Measurements from ENCODE around the gene HOXC4. TPM values are rescaled to one million over a fixed set of nuclear protein-coding genes. Genes with fewer than 3 reads are reported as not detected.

HOXC4 gene
- polyA plus RNA-seq, 1 donor from 2014 or later, result not detected

DNA sequence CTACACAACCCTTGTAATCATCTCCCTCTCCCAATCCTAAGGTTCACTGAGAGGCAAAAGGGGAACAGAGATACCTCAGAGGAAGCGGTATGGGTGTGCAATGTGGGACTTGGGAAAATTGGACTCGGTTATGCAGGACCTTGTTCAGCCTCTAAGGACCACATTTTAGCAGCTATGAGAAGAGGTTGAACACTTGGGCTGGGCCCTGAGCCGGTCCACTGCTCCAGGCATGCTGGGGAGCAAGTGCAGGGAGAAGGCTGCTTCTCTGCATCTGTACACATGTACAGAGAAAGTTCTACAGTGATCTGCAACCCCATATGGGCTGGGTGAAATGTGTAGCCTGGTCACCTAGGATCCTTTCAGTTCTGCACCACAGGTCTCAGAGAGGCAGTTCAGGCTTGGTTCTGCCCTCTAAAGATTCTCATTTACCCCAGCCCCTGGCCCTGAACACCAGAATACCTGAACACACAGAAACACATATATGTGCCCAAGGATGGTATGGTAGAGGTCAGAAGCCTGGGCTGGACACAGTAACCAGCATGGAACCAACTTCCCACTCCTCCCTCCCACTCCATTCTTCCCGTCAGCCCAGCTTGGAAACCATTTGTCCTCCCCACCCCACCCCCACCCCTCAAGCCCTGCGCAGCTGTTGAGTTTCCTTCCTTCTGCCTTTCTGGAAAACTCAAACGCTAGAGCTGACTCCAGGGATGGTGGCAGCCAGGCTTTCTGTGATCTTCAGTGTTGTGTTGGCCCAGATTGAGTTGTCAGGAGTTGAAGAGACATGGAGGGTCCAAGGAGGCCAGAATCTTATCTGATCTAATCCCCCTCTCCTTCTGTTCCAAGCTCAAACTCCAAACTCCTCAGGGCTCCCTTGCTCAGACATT lies 10.4 kb upstream of the HOXC4 start:
- H3K9ac ChIP-seq (ENCODE audit: low read length), result no peak overlapping the region

DNA sequence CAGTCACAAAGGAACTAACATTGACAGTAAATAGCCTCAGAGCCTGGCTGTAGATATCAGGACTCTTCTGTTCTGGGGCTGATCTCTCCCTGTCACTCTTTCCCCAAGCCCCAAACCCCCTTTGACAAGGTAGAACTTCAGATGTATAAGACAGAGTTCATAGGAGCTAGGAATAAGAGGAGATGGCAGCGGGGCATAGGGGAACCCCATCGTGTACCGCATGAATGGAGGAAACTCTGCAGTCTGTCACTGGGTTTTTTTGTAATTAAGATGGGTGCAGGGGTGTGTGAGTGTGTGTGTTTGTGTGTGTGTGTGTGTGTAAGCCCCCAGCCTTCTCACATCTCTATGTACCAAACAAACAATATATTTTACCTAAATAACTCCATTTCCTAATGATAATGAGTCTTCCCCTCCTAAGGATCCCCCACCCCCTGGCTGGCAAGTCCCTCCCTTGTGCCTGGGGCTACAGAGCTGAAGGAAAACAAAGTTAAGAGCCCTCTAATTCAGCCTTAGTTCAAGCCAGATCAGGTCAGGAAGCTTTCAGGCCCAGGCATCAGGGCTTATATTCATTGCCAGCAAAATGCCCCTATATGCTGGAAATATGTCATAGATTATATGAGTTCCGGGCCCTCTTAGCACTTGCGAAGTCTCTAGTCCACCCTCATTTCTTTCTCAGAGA lies 9.1 kb upstream of the HOXC4 start:
- Histone ChIP-seq H3K27me3 (ENCODE audit: insufficient read depth, low read depth, low read length) (peaks cover 99% of the 10 kb centered on the region), H3K79me2 (replicated peaks; ENCODE audit: insufficient read depth, low read length) (no peaks in the 10 kb centered on the region), H4K20me1 (ENCODE audit: insufficient read depth) (no peaks in the 10 kb centered on the region)

More for the DNA sequence above, 10.4 kb upstream of the HOXC4 start:
- no peaks in the 10 kb centered on the region for H3K79me2 ChIP-seq (replicated peaks; ENCODE audit: insufficient read depth, low read length)
- no peak overlapping the region for H3K4me2 ChIP-seq (ENCODE audit: low read length)
- H3K9me3 ChIP-seq (ENCODE audit: low read length), result no peaks in the 10 kb centered on the region
- no peak overlapping the region for H2AFZ ChIP-seq (ENCODE audit: low read depth, low read length)
- no peaks in the 10 kb centered on the region for H3K9me2 ChIP-seq (ENCODE audit: insufficient read depth, low read length)
- no peak overlapping the region for H3K4me3 ChIP-seq (ENCODE audit: low read length)
- H3K36me3 ChIP-seq (ENCODE audit: insufficient read depth, low read length), result no peaks in the 10 kb centered on the region
- H3K27ac ChIP-seq (ENCODE audit: low read length), result no peak overlapping the region
- no peaks in the 10 kb centered on the region for H3F3A ChIP-seq (ENCODE audit: insufficient read depth, low read length, poor library complexity, severe bottlenecking)
- H3K27me3 ChIP-seq (ENCODE audit: insufficient read depth, low read depth, low read length), result peaks cover 99% of the 10 kb centered on the region
- TF ChIP-seq CTCF (IDR thresholded peaks at IDR 0.05; ENCODE audit: poor library complexity, severe bottlenecking) (no peak), POLR2AphosphoS5 (IDR thresholded peaks at IDR 0.05) (no peak), SMC3 (conservative IDR thresholded peaks at IDR 0.05; ENCODE audit: poor library complexity) (no peak)
- no peaks in the 10 kb centered on the region for H4K20me1 ChIP-seq (ENCODE audit: insufficient read depth)

More for the DNA sequence above, 9.1 kb upstream of the HOXC4 start:
- no peak overlapping the region for H3K9ac ChIP-seq (ENCODE audit: low read length)
- no peak overlapping the region for H3K4me2 ChIP-seq (ENCODE audit: low read length)
- no peak overlapping the region for H2AFZ ChIP-seq (ENCODE audit: low read depth, low read length)
- no peaks in the 10 kb centered on the region for H3K9me2 ChIP-seq (ENCODE audit: insufficient read depth, low read length)
- no peaks in the 10 kb centered on the region for H3F3A ChIP-seq (ENCODE audit: insufficient read depth, low read length, poor library complexity, severe bottlenecking)
- H3K27ac ChIP-seq (ENCODE audit: low read length), result no peak overlapping the region
- H3K4me3 ChIP-seq (ENCODE audit: low read length), result no peak overlapping the region
- H3K9me3 ChIP-seq (ENCODE audit: low read length), result no peaks in the 10 kb centered on the region
- TF ChIP-seq EZH2 (IDR thresholded peaks at IDR 0.05; ENCODE audit: borderline replicate concordance, insufficient read depth, low read length, poor library complexity, severe bottlenecking), result no peak
- no peak for TF ChIP-seq MXI1 (conservative IDR thresholded peaks at IDR 0.05; ENCODE audit: poor library complexity, severe bottlenecking)
- TF ChIP-seq CTCF (IDR thresholded peaks at IDR 0.05; ENCODE audit: poor library complexity, severe bottlenecking), result no peak
- TF ChIP-seq RAD21 (conservative IDR thresholded peaks at IDR 0.05), result no peak
- no peak for TF ChIP-seq POLR2AphosphoS5 (IDR thresholded peaks at IDR 0.05)
- no peak for TF ChIP-seq SMC3 (conservative IDR thresholded peaks at IDR 0.05; ENCODE audit: poor library complexity)
- TF ChIP-seq, protein P1, sequence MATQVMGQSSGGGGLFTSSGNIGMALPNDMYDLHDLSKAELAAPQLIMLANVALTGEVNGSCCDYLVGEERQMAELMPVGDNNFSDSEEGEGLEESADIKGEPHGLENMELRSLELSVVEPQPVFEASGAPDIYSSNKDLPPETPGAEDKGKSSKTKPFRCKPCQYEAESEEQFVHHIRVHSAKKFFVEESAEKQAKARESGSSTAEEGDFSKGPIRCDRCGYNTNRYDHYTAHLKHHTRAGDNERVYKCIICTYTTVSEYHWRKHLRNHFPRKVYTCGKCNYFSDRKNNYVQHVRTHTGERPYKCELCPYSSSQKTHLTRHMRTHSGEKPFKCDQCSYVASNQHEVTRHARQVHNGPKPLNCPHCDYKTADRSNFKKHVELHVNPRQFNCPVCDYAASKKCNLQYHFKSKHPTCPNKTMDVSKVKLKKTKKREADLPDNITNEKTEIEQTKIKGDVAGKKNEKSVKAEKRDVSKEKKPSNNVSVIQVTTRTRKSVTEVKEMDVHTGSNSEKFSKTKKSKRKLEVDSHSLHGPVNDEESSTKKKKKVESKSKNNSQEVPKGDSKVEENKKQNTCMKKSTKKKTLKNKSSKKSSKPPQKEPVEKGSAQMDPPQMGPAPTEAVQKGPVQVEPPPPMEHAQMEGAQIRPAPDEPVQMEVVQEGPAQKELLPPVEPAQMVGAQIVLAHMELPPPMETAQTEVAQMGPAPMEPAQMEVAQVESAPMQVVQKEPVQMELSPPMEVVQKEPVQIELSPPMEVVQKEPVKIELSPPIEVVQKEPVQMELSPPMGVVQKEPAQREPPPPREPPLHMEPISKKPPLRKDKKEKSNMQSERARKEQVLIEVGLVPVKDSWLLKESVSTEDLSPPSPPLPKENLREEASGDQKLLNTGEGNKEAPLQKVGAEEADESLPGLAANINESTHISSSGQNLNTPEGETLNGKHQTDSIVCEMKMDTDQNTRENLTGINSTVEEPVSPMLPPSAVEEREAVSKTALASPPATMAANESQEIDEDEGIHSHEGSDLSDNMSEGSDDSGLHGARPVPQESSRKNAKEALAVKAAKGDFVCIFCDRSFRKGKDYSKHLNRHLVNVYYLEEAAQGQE (IDR thresholded peaks at IDR 0.05; ENCODE audit: borderline replicate concordance), result no peak
- no peak for TF ChIP-seq EP300 (conservative IDR thresholded peaks at IDR 0.05; ENCODE audit: poor library complexity, severe bottlenecking)
- no peak for TF ChIP-seq TAF1 (IDR thresholded peaks at IDR 0.05; ENCODE audit: low read depth)
- H3K36me3 ChIP-seq (ENCODE audit: insufficient read depth, low read length), result no peaks in the 10 kb centered on the region
